ENCODE measurements around the gene TSPY8. TPM values are rescaled to one million over a fixed set of nuclear protein-coding genes. Genes with fewer than 3 reads are reported as not detected.
"Not testable (repeated sequence)": the region's sequence is repeated elsewhere in the genome, so short reads cannot be mapped to it uniquely, and the experiment has no call there.

Gene TSPY8, protein sequence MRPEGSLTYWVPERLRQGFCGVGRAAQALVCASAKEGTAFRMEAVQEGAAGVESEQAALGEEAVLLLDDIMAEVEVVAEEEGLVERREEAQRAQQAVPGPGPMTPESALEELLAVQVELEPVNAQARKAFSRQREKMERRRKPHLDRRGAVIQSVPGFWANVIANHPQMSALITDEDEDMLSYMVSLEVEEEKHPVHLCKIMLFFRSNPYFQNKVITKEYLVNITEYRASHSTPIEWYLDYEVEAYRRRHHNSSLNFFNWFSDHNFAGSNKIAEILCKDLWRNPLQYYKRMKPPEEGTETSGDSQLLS
- total RNA-seq = not detected
- polyA plus RNA-seq = not detected

DNA sequence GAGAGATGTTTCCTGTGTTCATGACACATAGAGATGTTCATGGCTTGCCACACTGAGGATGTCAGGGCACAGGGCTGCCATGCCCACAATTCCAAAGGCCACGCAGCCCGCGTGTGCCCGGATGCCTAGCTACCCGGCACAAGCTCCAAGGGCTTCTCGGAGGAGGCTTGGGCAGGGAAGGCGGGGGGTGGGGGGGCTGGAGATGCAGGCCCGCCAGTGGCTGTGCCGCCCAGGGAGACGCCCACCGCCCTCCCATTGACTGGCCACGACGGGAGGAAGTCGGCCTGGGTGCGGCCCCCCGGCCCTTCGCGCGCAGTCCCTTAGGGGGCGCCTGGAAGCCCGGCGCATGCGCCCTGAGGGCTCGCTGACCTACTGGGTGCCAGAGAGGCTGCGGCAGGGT lies at the start of gene TSPY8:
Gene TSPY8 (plus strand): TSS at position 301 of the 400 bp plus-strand sequence. CDS start 46 bp downstream, at position 347.
- H3K9me3 ChIP-seq (ENCODE audit: control insufficient read depth in 2 of 2, low read length in 2 of 2); H3K27ac ChIP-seq (ENCODE audit: insufficient read depth, low read length, poor library complexity, severe bottlenecking); H3K36me3 ChIP-seq (ENCODE audit: control insufficient read depth, insufficient read depth, low read length); H3K4me1 Mint-ChIP-seq; H3K4me1 ChIP-seq (ENCODE audit: control insufficient read depth, insufficient read depth, low read length, poor library complexity, severe bottlenecking); DNase-seq; H3K27ac Mint-ChIP-seq; H3K27me3 ChIP-seq (ENCODE audit: control insufficient read depth, insufficient read depth, low read length); H3K9me3 Mint-ChIP-seq; H3K4me3 ChIP-seq (ENCODE audit: low read depth, low read length); H3K36me3 Mint-ChIP-seq; H3K27me3 Mint-ChIP-seq; H3K4me3 Mint-ChIP-seq; ATAC-seq (ENCODE audit: low read depth in 2 of 2): not testable (repeated sequence)

GRCh38 chrY:9320996-9321395 lies 36.6 kb upstream of the TSPY8 start:
- Histone ChIP-seq H3K9me3 (ENCODE audit: control insufficient read depth in 2 of 2, low read length in 2 of 2) (no peaks in the 10 kb centered on the region), H3K27me3 (ENCODE audit: control insufficient read depth, insufficient read depth, low read length) (no peaks in the 10 kb centered on the region), H3K36me3 (ENCODE audit: control insufficient read depth, insufficient read depth, low read length) (no peaks in the 10 kb centered on the region), H3K27ac (ENCODE audit: insufficient read depth, low read length, poor library complexity, severe bottlenecking) (no peak overlapping the region), H3K4me3 (ENCODE audit: low read depth, low read length) (no peak overlapping the region), H3K4me1 (ENCODE audit: control insufficient read depth, insufficient read depth, low read length, poor library complexity, severe bottlenecking) (no peaks in the 10 kb centered on the region)
- no peaks in the 10 kb centered on the region for H3K36me3 Mint-ChIP-seq
- no peak overlapping the region for H3K4me3 Mint-ChIP-seq
- H3K9me3 Mint-ChIP-seq = no peaks in the 10 kb centered on the region
- DNase-seq (no peak), ATAC-seq (ENCODE audit: low read depth in 2 of 2) (no peak)
- H3K27ac Mint-ChIP-seq = no peak overlapping the region
- H3K4me1 Mint-ChIP-seq = no peaks in the 10 kb centered on the region
- no peaks in the 10 kb centered on the region for H3K27me3 Mint-ChIP-seq

- ATAC-seq (ENCODE audit: low read depth in 2 of 2); H3K4me3 Mint-ChIP-seq; H3K27me3 Mint-ChIP-seq: not testable (repeated sequence)
Observed at GRCh38 chrY:9337164-9337563, 20.4 kb upstream of the TSPY8 start, which contains the start of gene TSPY4. TSPY4 (plus strand) TSS chrY:9337464; CDS start chrY:9337510, 46 bp downstream.

DNA sequence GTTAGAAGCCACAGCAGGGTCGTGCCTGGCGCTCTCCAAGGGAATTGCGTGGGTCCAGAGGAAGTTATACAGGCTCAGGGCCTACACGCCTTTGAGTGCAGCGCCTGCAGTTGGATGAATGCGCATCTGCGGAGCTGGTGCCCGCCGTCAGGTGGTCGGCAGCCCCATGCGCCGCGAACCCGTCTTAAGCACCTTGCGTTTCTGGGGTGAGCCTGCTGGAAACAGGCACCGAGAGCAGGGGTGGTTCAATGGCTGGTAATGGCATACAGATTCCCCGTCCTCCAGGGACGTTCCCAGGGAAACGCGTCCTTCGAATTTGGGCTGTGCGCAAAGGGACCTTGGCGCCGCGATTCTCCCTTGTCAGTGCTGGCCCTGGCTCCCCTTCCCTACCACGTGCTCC lies 38.9 kb downstream of the TSPY8 start:
- not testable (repeated sequence) for H3K9me3 ChIP-seq (ENCODE audit: control insufficient read depth in 2 of 2, low read length in 2 of 2); H3K27ac ChIP-seq (ENCODE audit: insufficient read depth, low read length, poor library complexity, severe bottlenecking); H3K27me3 ChIP-seq (ENCODE audit: control insufficient read depth, insufficient read depth, low read length); H3K36me3 ChIP-seq (ENCODE audit: control insufficient read depth, insufficient read depth, low read length); H3K36me3 Mint-ChIP-seq; H3K4me3 Mint-ChIP-seq; H3K4me1 ChIP-seq (ENCODE audit: control insufficient read depth, insufficient read depth, low read length, poor library complexity, severe bottlenecking); DNase-seq; H3K9me3 Mint-ChIP-seq; H3K27me3 Mint-ChIP-seq; ATAC-seq (ENCODE audit: low read depth in 2 of 2); H3K4me3 ChIP-seq (ENCODE audit: low read depth, low read length); H3K4me1 Mint-ChIP-seq; H3K27ac Mint-ChIP-seq

More at GRCh38 chrY:9337164-9337563, 20.4 kb upstream of the TSPY8 start, which contains the start of gene TSPY4:
- not testable (repeated sequence) for DNase-seq; H3K27ac Mint-ChIP-seq; H3K27ac ChIP-seq (ENCODE audit: insufficient read depth, low read length, poor library complexity, severe bottlenecking); H3K36me3 ChIP-seq (ENCODE audit: control insufficient read depth, insufficient read depth, low read length); H3K27me3 ChIP-seq (ENCODE audit: control insufficient read depth, insufficient read depth, low read length); H3K4me3 ChIP-seq (ENCODE audit: low read depth, low read length); H3K9me3 ChIP-seq (ENCODE audit: control insufficient read depth in 2 of 2, low read length in 2 of 2); H3K36me3 Mint-ChIP-seq; H3K4me1 Mint-ChIP-seq; H3K4me1 ChIP-seq (ENCODE audit: control insufficient read depth, insufficient read depth, low read length, poor library complexity, severe bottlenecking); H3K9me3 Mint-ChIP-seq

DNA sequence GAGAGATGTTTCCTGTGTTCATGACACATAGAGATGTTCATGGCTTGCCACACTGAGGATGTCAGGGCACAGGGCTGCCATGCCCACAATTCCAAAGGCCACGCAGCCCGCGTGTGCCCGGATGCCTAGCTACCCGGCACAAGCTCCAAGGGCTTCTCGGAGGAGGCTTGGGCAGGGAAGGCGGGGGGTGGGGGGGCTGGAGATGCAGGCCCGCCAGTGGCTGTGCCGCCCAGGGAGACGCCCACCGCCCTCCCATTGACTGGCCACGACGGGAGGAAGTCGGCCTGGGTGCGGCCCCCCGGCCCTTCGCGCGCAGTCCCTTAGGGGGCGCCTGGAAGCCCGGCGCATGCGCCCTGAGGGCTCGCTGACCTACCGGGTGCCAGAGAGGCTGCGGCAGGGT lies 40.5 kb downstream of the TSPY8 start, which contains the start of gene TSPY3:
Gene TSPY3 (plus strand): TSS at position 301 of the 400 bp plus-strand sequence. CDS start 46 bp downstream, at position 347.
- not testable (repeated sequence) for H3K27me3 ChIP-seq (ENCODE audit: control insufficient read depth, insufficient read depth, low read length); H3K4me3 ChIP-seq (ENCODE audit: low read depth, low read length); H3K4me1 Mint-ChIP-seq; DNase-seq; H3K36me3 Mint-ChIP-seq; H3K27ac Mint-ChIP-seq; H3K27ac ChIP-seq (ENCODE audit: insufficient read depth, low read length, poor library complexity, severe bottlenecking); H3K9me3 ChIP-seq (ENCODE audit: control insufficient read depth in 2 of 2, low read length in 2 of 2); H3K4me1 ChIP-seq (ENCODE audit: control insufficient read depth, insufficient read depth, low read length, poor library complexity, severe bottlenecking); ATAC-seq (ENCODE audit: low read depth in 2 of 2); H3K9me3 Mint-ChIP-seq; H3K36me3 ChIP-seq (ENCODE audit: control insufficient read depth, insufficient read depth, low read length); H3K4me3 Mint-ChIP-seq; H3K27me3 Mint-ChIP-seq

Other genes starting within 250 kb of the TSPY8 start
- gene TSPY4, start 20.3 kb upstream of the TSPY8 start, total RNA-seq = not detected
- gene TSPY4, start 20.3 kb upstream of the TSPY8 start, polyA plus RNA-seq = not detected
- gene TSPY3, start 40.6 kb downstream of the TSPY8 start, total RNA-seq = not detected
- gene TSPY3, start 40.6 kb downstream of the TSPY8 start, polyA plus RNA-seq = not detected
- not detected for gene TSPY1, start 109.2 kb downstream of the TSPY8 start, total RNA-seq
- gene TSPY1, start 109.2 kb downstream of the TSPY8 start, polyA plus RNA-seq = not detected
- gene TSPY9, start 129.5 kb downstream of the TSPY8 start, total RNA-seq = not detected
- not detected for gene TSPY9, start 129.5 kb downstream of the TSPY8 start, polyA plus RNA-seq
- gene TSPY10, start 170.1 kb downstream of the TSPY8 start, total RNA-seq = not detected
- not detected for gene TSPY10, start 170.1 kb downstream of the TSPY8 start, polyA plus RNA-seq